Upper lobe of left lung (tissue), 4 donors: ENCODE measurements around the gene ME3.

Source experiments
- POLR2A ChIP-seq, 4 donors: fragments of 450-650 bp; IDR thresholded peaks; one replicate each; pipeline ENCODE4 v1.5.1; 2016 to 2017; ENCODE audit warnings: antibody characterized with exemption in 4 of 4, mild to moderate bottlenecking in 2 of 4
- TF ChIP-seq, protein P1 (sequence below), 6 experiments: fragments of 450-650 bp in 4 of 6; fragments of 200-600 bp in 2 of 6; sonication (generic) in 2 of 6; IDR thresholded peaks; one replicate each; pipeline ENCODE4 v1.5.1; 2016 to 2019; ENCODE audit warnings: antibody characterized with exemption in 6 of 6

DNA sequence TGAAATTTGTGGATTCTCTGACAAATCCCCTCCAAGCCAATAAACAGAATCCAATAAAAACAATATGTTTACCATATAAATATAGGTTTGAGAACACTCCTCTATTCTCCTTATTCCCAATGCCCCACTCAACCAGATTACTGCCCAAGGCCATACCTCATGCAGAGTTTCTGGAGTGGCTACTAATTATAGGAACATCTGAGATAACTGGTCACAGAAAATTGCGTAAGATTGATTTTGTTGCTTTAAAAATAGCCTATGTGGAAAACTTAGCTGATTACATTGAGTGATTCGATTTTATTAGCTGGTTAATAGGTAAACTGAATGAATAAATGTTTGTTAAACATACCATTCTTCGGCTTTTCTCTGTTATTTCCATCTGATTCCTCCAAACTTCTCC is 48.0 kb downstream of the ME3 start:
- TF ChIP-seq, protein P1, sequence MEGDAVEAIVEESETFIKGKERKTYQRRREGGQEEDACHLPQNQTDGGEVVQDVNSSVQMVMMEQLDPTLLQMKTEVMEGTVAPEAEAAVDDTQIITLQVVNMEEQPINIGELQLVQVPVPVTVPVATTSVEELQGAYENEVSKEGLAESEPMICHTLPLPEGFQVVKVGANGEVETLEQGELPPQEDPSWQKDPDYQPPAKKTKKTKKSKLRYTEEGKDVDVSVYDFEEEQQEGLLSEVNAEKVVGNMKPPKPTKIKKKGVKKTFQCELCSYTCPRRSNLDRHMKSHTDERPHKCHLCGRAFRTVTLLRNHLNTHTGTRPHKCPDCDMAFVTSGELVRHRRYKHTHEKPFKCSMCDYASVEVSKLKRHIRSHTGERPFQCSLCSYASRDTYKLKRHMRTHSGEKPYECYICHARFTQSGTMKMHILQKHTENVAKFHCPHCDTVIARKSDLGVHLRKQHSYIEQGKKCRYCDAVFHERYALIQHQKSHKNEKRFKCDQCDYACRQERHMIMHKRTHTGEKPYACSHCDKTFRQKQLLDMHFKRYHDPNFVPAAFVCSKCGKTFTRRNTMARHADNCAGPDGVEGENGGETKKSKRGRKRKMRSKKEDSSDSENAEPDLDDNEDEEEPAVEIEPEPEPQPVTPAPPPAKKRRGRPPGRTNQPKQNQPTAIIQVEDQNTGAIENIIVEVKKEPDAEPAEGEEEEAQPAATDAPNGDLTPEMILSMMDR (IDR thresholded peaks at IDR 0.05): no peak
- TF ChIP-seq POLR2A (IDR thresholded peaks at IDR 0.05): no peak
